ENCODE results near the gene JCAD. TPM values are rescaled to one million over a fixed set of nuclear protein-coding genes. Genes with fewer than 3 reads are reported as not detected.
"Not testable (repeated sequence)": the region's sequence is repeated elsewhere in the genome, so short reads cannot be mapped to it uniquely, and the experiment has no call there.

Gene JCAD
- total and polyA plus RNA-seq, 9 donors, result 10.0 to 71.7 (median 23.8) TPM

GRCh38 chr10:29991382-29991781 lies 68.0 kb downstream of the JCAD start:
- no peak for TF ChIP-seq EP300 (IDR thresholded peaks at IDR 0.05)
- no peak for TF ChIP-seq POLR2A (IDR thresholded peaks at IDR 0.05)
- no peak for TF ChIP-seq CTCF (IDR thresholded peaks at IDR 0.05)
- no peak overlapping the region for H3K4me3 ChIP-seq
- 87 to 94% (median 93%) methylated on average over 3 of the region's 3 CpGs for whole genome bisulfite sequencing, 3 donors
- intact Hi-C loops (cut with DNase I), result loop anchor here in 3 of 4 donors (10.0 kb wide), 2 partner anchors 243 to 253 kb away; no protein-coding TSS in a partner anchor
- H3K36me3 ChIP-seq, result no peaks in the 10 kb centered on the region
- H3K27me3 ChIP-seq, result no peaks in the 10 kb centered on the region
- H3K27ac ChIP-seq, result no peak overlapping the region
- DNase-seq, result no peak
- H3K9me3 ChIP-seq, result no peaks in the 10 kb centered on the region
- no peaks in the 10 kb centered on the region for H3K4me1 ChIP-seq (ENCODE audit: insufficient read depth)

GRCh38 chr10:29987471-29987870 lies 71.9 kb downstream of the JCAD start:
- TF ChIP-seq EP300 (IDR thresholded peaks at IDR 0.05), result no peak
- TF ChIP-seq POLR2A (IDR thresholded peaks at IDR 0.05), result no peak
- TF ChIP-seq CTCF (IDR thresholded peaks at IDR 0.05), result no peak
- peaks cover 0 to 3% of the 10 kb centered on the region in 2 donors for H3K9me3 ChIP-seq
- intact Hi-C loops (cut with DNase I), result no loop called here
- H3K27ac ChIP-seq, result no peak overlapping the region
- 13 to 39% (median 18%) methylated on average over 4 of the region's 4 CpGs for WGBS, 3 donors
- H3K36me3 ChIP-seq, result no peaks in the 10 kb centered on the region
- no peak overlapping the region for H3K4me3 ChIP-seq
- H3K4me1 ChIP-seq (ENCODE audit: insufficient read depth), result no peaks in the 10 kb centered on the region
- no peaks in the 10 kb centered on the region for H3K27me3 ChIP-seq
- DNase-seq, result no peak

GRCh38 chr10:29982997-29983648 lies 76.3 kb downstream of the JCAD start:
- DNase-seq, result no peak
- no peaks in the 10 kb centered on the region for H3K27me3 ChIP-seq
- H3K27ac ChIP-seq, result no peak overlapping the region
- 89 to 97% (median 95%) methylated on average over 2 of the region's 2 CpGs for WGBS, 3 donors
- TF ChIP-seq CTCF (IDR thresholded peaks at IDR 0.05), result no peak
- TF ChIP-seq POLR2A (IDR thresholded peaks at IDR 0.05), result no peak
- no peak overlapping the region for H3K4me3 ChIP-seq
- intact Hi-C loops (cut with DNase I), result no loop called here
- peaks cover 2% of the 10 kb centered on the region for H3K4me1 ChIP-seq (ENCODE audit: insufficient read depth)
- H3K9me3 ChIP-seq, result peaks cover 0 to 3% of the 10 kb centered on the region in 2 donors
- H3K36me3 ChIP-seq, result no peaks in the 10 kb centered on the region

- Histone ChIP-seq H3K27ac (no peak overlapping the region), H3K27me3 (no peaks in the 10 kb centered on the region), H3K4me3 (no peak overlapping the region), H3K9me3 (peaks cover 0 to 3% of the 10 kb centered on the region in 2 donors), H3K36me3 (no peaks in the 10 kb centered on the region), H3K4me1 (ENCODE audit: insufficient read depth) (peaks cover 2% of the 10 kb centered on the region)
- WGBS, 3 donors, result 95 to 96% (median 95%) methylated on average over 3 of the region's 3 CpGs
- no peak for DNase-seq
- TF ChIP-seq EP300 (IDR thresholded peaks at IDR 0.05), result no peak
- intact Hi-C loops (cut with DNase I), result no loop called here
Observed at GRCh38 chr10:29981510-29981909, 77.9 kb downstream of the JCAD start.

GRCh38 chr10:29980084-29980483 lies 79.3 kb downstream of the JCAD start:
- 39 to 66% (median 64%) methylated on average over 2 of the region's 2 CpGs for WGBS, 3 donors
- H3K27me3 ChIP-seq, result no peaks in the 10 kb centered on the region
- no peaks in the 10 kb centered on the region for H3K36me3 ChIP-seq
- peak in 3 of 5 donors; percentile 44 to 70 (median 53) for DNase-seq
- intact Hi-C loops (cut with DNase I), result no loop called here
- no peak overlapping the region for H3K4me3 ChIP-seq
- peaks cover 2% of the 10 kb centered on the region for H3K4me1 ChIP-seq (ENCODE audit: insufficient read depth)
- peaks cover 0 to 3% of the 10 kb centered on the region in 2 donors for H3K9me3 ChIP-seq
- TF ChIP-seq CTCF (IDR thresholded peaks at IDR 0.05) (no peak), EP300 (IDR thresholded peaks at IDR 0.05) (no peak), POLR2A (IDR thresholded peaks at IDR 0.05) (no peak)
- no peak overlapping the region for H3K27ac ChIP-seq

GRCh38 chr10:29979421-29979779 lies 80.0 kb downstream of the JCAD start:
- DNase-seq; intact Hi-C loops (cut with DNase I); H3K4me1 ChIP-seq (ENCODE audit: insufficient read depth); H3K4me3 ChIP-seq; H3K9me3 ChIP-seq; H3K36me3 ChIP-seq; H3K27me3 ChIP-seq; H3K27ac ChIP-seq: not testable (repeated sequence)
- 11 to 48% (median 36%) methylated on average over 2 of the region's 2 CpGs for WGBS, 3 donors

Data from ovary (tissue), 9 donors.